Measurements from ENCODE around the gene LIPA. TPM values are rescaled to one million over a fixed set of nuclear protein-coding genes. Genes with fewer than 3 reads are reported as not detected.
A peak's percentile ranks its signal among the peaks of the same experiment; 100 is the strongest.

LIPA gene
- total and polyA plus RNA-seq, 2 of the 4 experiments (the other 2 are of a cell fraction), result 23.1 to 31.9 TPM

- Histone ChIP-seq H2BK15ac (ENCODE audit: low read depth, low read length) (no peak overlapping the region), H2BK5ac (ENCODE audit: low read depth, low read length, poor library complexity, severe bottlenecking) (no peak overlapping the region), H2AK5ac (ENCODE audit: low read depth, low read length) (no peak overlapping the region), H3K56ac (ENCODE audit: extremely low read depth, insufficient read depth, low read length) (no peak overlapping the region), H3K27me3 (ENCODE audit: control insufficient read depth, insufficient read depth, low read length) (peaks cover 8% of the 10 kb centered on the region; the same call in 1 of the 2 replicates), H3K4me2 (ENCODE audit: low read depth, low read length) (no peak overlapping the region), H4K20me1 (ENCODE audit: insufficient read depth, low read length) (no peaks in the 10 kb centered on the region), H3K23ac (ENCODE audit: low read depth, low read length) (no peak overlapping the region), H2AK9ac (replicated peaks; ENCODE audit: low read depth, low read length, poor library complexity) (no peak overlapping the region), H4K8ac (ENCODE audit: low read depth in 2 of 2, low read length in 2 of 2) (no peak overlapping the region), H3K4me3 (ENCODE audit: insufficient read depth, low read depth, low read length) (no peak overlapping the region), H3K9me3 (ENCODE audit: control insufficient read depth, insufficient read depth, low read length) (no peaks in the 10 kb centered on the region), H3K36me3 (ENCODE audit: control insufficient read depth, insufficient read depth, low read length) (no peaks in the 10 kb centered on the region), H3K4me1 (ENCODE audit: control insufficient read depth, insufficient read depth, low read length) (no peaks in the 10 kb centered on the region), H4K5ac (ENCODE audit: low read depth, low read length) (no peak overlapping the region), H2AFZ (replicated peaks; ENCODE audit: low read length, poor library complexity) (no peak overlapping the region), H3K79me1 (ENCODE audit: low read depth in 1 of 2, low read length in 2 of 2) (no peaks in the 10 kb centered on the region), H2BK120ac (ENCODE audit: low read depth, low read length) (no peak overlapping the region), H2BK20ac (ENCODE audit: low read depth, low read length) (no peak overlapping the region), H3K18ac (ENCODE audit: low read depth, low read length) (no peak overlapping the region), H3K4ac (ENCODE audit: low read depth, low read length) (no peak overlapping the region), H3K27ac (ENCODE audit: insufficient read depth, low read length) (no peak overlapping the region), H3K9me1 (ENCODE audit: insufficient read depth, low read length) (no peaks in the 10 kb centered on the region), H4K91ac (ENCODE audit: insufficient read depth, low read depth, low read length) (no peak overlapping the region), H3K14ac (replicated peaks; ENCODE audit: low read depth, low read length) (no peak overlapping the region), H3K9ac (ENCODE audit: low read depth, low read length) (no peak overlapping the region)
- BruUV-seq (replicated peaks), result no TSS peak
- WGBS, 2 experiments (ENCODE audit: extremely low coverage in 2 of 2, insufficient read length in 1 of 2), result no CpG with 5 or more reads among the region's 4 CpGs
- dilution Hi-C loops (cut with HindIII; ENCODE audit: low sequenced_read_pairs, unreplicated experiment), result no loop called here
- intact Hi-C loops (cut with micrococcal nuclease), result no loop called here
- ATAC-seq (ENCODE audit: low read depth) (peak; percentile 81), DNase-seq (peak; percentile 83)
- POLR2A ChIA-PET (ENCODE audit: unreplicated experiment), result no interaction called here
- CTCF ChIA-PET, result interaction anchor here (0.7 kb wide), 1 partner anchor 10 kb away, joined by 3 read pairs; no protein-coding TSS in a partner anchor
- in situ Hi-C loops (cut with MboI; ENCODE audit: low sequenced_read_pairs), result no loop called here
- TF ChIP-seq FOS (IDR thresholded peaks at IDR 0.05; ENCODE audit: low read depth, low read length) (peak; percentile 36; the same call in 1 of the 2 replicates), MXI1 (IDR thresholded peaks at IDR 0.05; ENCODE audit: borderline replicate concordance, low read depth, low read length) (no peak), POLR2A (IDR thresholded peaks at IDR 0.05; ENCODE audit: low read depth, low read length) (no peak), RFX5 (IDR thresholded peaks at IDR 0.05; ENCODE audit: low read depth, low read length) (no peak)
Observed at GRCh38 chr10:89165923-89166322, 85.7 kb downstream of the LIPA start.

Data from IMR-90 (cell line).